Liver (tissue), 9 donors: ENCODE measurements around the gene PATL1. TPM values are rescaled to one million over a fixed set of nuclear protein-coding genes. Genes with fewer than 3 reads are reported as not detected.

Source experiments
- DNase-seq: peaks from one replicate; pipeline ENCODE4 v3.0.0-alpha.2; 2017; ENCODE audit warnings: low spot score
- H3K27ac ChIP-seq, 2 donors: one replicate each; pipeline ENCODE4 v1.7.0; 2013; ENCODE audit warnings: inconsistent platforms in 2 of 2, low read length in 2 of 2, control low read depth in 1 of 2, low read depth in 1 of 2, mild to moderate bottlenecking in 1 of 2
- H3K27me3 ChIP-seq, 4 donors: one replicate each; pipeline versions ENCODE4 v1.6.1 to v1.7.0; 2013; ENCODE audit warnings: low read length in 3 of 4, inconsistent platforms in 1 of 4, mild to moderate bottlenecking in 1 of 4, moderate library complexity in 1 of 4; ENCODE audit not compliant: control insufficient read depth in 4 of 4, insufficient read depth in 4 of 4
- H3K36me3 ChIP-seq, 4 donors: one replicate each; pipeline versions ENCODE4 v1.6.1 to v1.7.0; 2013; ENCODE audit warnings: low read length in 3 of 4, mild to moderate bottlenecking in 3 of 4, low read depth in 1 of 4, moderate library complexity in 1 of 4; ENCODE audit not compliant: control insufficient read depth in 4 of 4, insufficient read depth in 3 of 4
- H3K4me1 ChIP-seq, 4 donors: one replicate each; pipeline versions ENCODE4 v1.6.1 to v1.7.0; 2013; ENCODE audit warnings: low read length in 3 of 4, mild to moderate bottlenecking in 3 of 4, moderate library complexity in 1 of 4; ENCODE audit not compliant: control insufficient read depth in 4 of 4, insufficient read depth in 4 of 4
- H3K4me3 ChIP-seq, 3 donors: one replicate each; pipeline versions ENCODE4 v1.6.1 to v1.7.0; 2013; ENCODE audit warnings: low read length in 3 of 3, control low read depth in 1 of 3, low read depth in 1 of 3, mild to moderate bottlenecking in 1 of 3
- H3K9ac ChIP-seq, 2 donors: one replicate each; pipeline ENCODE4 v1.7.0; 2013; ENCODE audit warnings: low read length in 2 of 2, mild to moderate bottlenecking in 2 of 2, moderate library complexity in 2 of 2, control low read depth in 1 of 2, low read depth in 1 of 2
- H3K9me3 ChIP-seq, 4 donors: one replicate each; pipeline versions ENCODE4 v1.6.1 to v1.7.0; 2013; ENCODE audit warnings: low read length in 3 of 4; ENCODE audit not compliant: control insufficient read depth in 4 of 4
- ATF3 ChIP-seq: IDR thresholded peaks from 2 replicates; pipeline ENCODE4 v1.6.1; 2016; ENCODE audit warnings: antibody characterized with exemption
- CTCF ChIP-seq: fragments of 150-350 bp; IDR thresholded peaks from 2 replicates; pipeline ENCODE4 v1.5.1; 2017; ENCODE audit warnings: improper control_type of control experiment, low read depth, low read length; ENCODE audit not compliant: missing input control
- EGR1 ChIP-seq, 2 donors: IDR thresholded peaks; 2 replicates each; pipeline ENCODE4 v1.6.1; 2016 to 2018; ENCODE audit warnings: antibody characterized with exemption in 2 of 2, low read depth in 2 of 2
- FOXA1 ChIP-seq: IDR thresholded peaks from 2 replicates; pipeline ENCODE4 v1.6.1; 2016; ENCODE audit warnings: antibody characterized with exemption
- FOXA2 ChIP-seq: IDR thresholded peaks from 2 replicates; pipeline ENCODE4 v1.6.1; 2016; ENCODE audit warnings: antibody characterized with exemption
- GABPA ChIP-seq, 2 donors: IDR thresholded peaks in 1 of 2; conservative IDR thresholded peaks in 1 of 2; 2 replicates each; pipeline ENCODE4 v1.6.1; 2016; ENCODE audit warnings: antibody characterized with exemption in 2 of 2, mild to moderate bottlenecking in 1 of 2, moderate library complexity in 1 of 2
- HNF4A ChIP-seq, 2 donors: conservative IDR thresholded peaks; 2 replicates each; pipeline ENCODE4 v1.6.1; 2016; ENCODE audit warnings: antibody characterized with exemption in 2 of 2, mild to moderate bottlenecking in 2 of 2
- HNF4G ChIP-seq: IDR thresholded peaks from 2 replicates; pipeline ENCODE4 v1.6.1; 2016; ENCODE audit warnings: antibody characterized with exemption
- JUND ChIP-seq, 2 donors: IDR thresholded peaks; 2 replicates each; pipeline ENCODE4 v1.6.1; 2016; ENCODE audit warnings: antibody characterized with exemption in 2 of 2
- MAX ChIP-seq: IDR thresholded peaks from 2 replicates; pipeline ENCODE4 v1.6.1; 2016; ENCODE audit warnings: antibody characterized with exemption
- NR2F2 ChIP-seq: IDR thresholded peaks from 2 replicates; pipeline ENCODE4 v1.6.1; 2016; ENCODE audit warnings: antibody characterized with exemption
- RAD21 ChIP-seq, 2 donors: IDR thresholded peaks; 2 replicates each; pipeline ENCODE4 v1.6.1; 2016; ENCODE audit warnings: antibody characterized with exemption in 2 of 2, mild to moderate bottlenecking in 2 of 2
- RXRA ChIP-seq, 2 donors: IDR thresholded peaks; 2 replicates each; pipeline ENCODE4 v1.6.1; 2017 to 2018; ENCODE audit warnings: antibody characterized with exemption in 2 of 2, mild to moderate bottlenecking in 1 of 2
- SP1 ChIP-seq: IDR thresholded peaks from 2 replicates; pipeline ENCODE4 v1.6.1; 2018; ENCODE audit warnings: antibody characterized with exemption, mild to moderate bottlenecking
- TAF1 ChIP-seq: conservative IDR thresholded peaks from 2 replicates; pipeline ENCODE4 v1.6.1; 2016; ENCODE audit warnings: antibody characterized with exemption, mild to moderate bottlenecking
- YY1 ChIP-seq: IDR thresholded peaks from 2 replicates; pipeline ENCODE4 v1.6.1; 2016; ENCODE audit warnings: antibody characterized with exemption, mild to moderate bottlenecking
- WGBS: extraction: QIAGEN DNeasy Blood & Tissue Kit; methylation state at CpG from one replicate; pipeline ENCODE4 v1.1.7; 2013; 5-methylcytosine and 5-hydroxymethylcytosine counted together
- polyA plus RNA-seq, 2 donors: library from polyadenylated mRNA; stranded (reverse) in 1 of 2; unstranded in 1 of 2; fragments of 200-250 nt in 1 of 2; fragments of >200 nt in 1 of 2; fragmentation: Nextera tagmentation in 1 of 2; extraction: Ambion mirVana in 1 of 2; gene quantifications; one replicate each; pipeline versions ENCODE4 v1.2.1 to v1.2.3, GENCODE V29; 2013 to 2015
- total RNA-seq, 2 donors: library from RNA; depleted of rRNA; stranded (reverse); fragments of >200 nt; gene quantifications; one replicate each; pipeline ENCODE4 v1.2.3, GENCODE V29; 2014
- TF ChIP-seq, protein P1 (sequence below): IDR thresholded peaks from 2 replicates; pipeline ENCODE4 v1.6.1; 2016; ENCODE audit warnings: antibody characterized with exemption, mild to moderate bottlenecking
- TF ChIP-seq, protein P2 (sequence below): IDR thresholded peaks from 2 replicates; pipeline ENCODE4 v1.6.1; 2016; ENCODE audit warnings: antibody characterized with exemption
- donor health status: healthy.
- donor health status: healthy.
- donor health status: healthy.
- donor health status: healthy.
- donor health status: healthy.

PATL1 gene, protein sequence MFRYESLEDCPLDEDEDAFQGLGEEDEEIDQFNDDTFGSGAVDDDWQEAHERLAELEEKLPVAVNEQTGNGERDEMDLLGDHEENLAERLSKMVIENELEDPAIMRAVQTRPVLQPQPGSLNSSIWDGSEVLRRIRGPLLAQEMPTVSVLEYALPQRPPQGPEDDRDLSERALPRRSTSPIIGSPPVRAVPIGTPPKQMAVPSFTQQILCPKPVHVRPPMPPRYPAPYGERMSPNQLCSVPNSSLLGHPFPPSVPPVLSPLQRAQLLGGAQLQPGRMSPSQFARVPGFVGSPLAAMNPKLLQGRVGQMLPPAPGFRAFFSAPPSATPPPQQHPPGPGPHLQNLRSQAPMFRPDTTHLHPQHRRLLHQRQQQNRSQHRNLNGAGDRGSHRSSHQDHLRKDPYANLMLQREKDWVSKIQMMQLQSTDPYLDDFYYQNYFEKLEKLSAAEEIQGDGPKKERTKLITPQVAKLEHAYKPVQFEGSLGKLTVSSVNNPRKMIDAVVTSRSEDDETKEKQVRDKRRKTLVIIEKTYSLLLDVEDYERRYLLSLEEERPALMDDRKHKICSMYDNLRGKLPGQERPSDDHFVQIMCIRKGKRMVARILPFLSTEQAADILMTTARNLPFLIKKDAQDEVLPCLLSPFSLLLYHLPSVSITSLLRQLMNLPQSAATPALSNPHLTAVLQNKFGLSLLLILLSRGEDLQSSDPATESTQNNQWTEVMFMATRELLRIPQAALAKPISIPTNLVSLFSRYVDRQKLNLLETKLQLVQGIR
- total RNA-seq = 10 to 100 TPM in 1 of 2 donors, 1 to 10 TPM in 1; 4.9 to 14.4 TPM
- 10 to 100 TPM; 10.4 to 14.7 TPM for polyA plus RNA-seq

- Histone ChIP-seq H3K9ac (peak within 1 kb of the TSS; percentile 98 to 99), H3K27ac (peak within 1 kb of the TSS; percentile 100), H3K4me3 (peak within 1 kb of the TSS; percentile 77 to 93 (median 82)), H3K9me3 (no peaks in the 10 kb centered on the region), H3K4me1 (peaks cover 0 to 40% (median 24%) of the 10 kb centered on the region in 4 donors), H3K36me3 (peaks cover 7 to 21% (median 21%) of the 10 kb centered on the region in 4 donors), H3K27me3 (no peaks in the 10 kb centered on the region)
- under 1% methylated on average over 68 of the region's 68 CpGs for whole genome bisulfite sequencing
- no peak for TF ChIP-seq FOXA2
- TF ChIP-seq RAD21 (IDR thresholded peaks at IDR 0.05) = peak in 1 of 2 donors; percentile 4
- TF ChIP-seq NR2F2 = peak; percentile 17
- TF ChIP-seq HNF4G = no peak
- TF ChIP-seq YY1 = peak; percentile 76
- TF ChIP-seq, protein P1, sequence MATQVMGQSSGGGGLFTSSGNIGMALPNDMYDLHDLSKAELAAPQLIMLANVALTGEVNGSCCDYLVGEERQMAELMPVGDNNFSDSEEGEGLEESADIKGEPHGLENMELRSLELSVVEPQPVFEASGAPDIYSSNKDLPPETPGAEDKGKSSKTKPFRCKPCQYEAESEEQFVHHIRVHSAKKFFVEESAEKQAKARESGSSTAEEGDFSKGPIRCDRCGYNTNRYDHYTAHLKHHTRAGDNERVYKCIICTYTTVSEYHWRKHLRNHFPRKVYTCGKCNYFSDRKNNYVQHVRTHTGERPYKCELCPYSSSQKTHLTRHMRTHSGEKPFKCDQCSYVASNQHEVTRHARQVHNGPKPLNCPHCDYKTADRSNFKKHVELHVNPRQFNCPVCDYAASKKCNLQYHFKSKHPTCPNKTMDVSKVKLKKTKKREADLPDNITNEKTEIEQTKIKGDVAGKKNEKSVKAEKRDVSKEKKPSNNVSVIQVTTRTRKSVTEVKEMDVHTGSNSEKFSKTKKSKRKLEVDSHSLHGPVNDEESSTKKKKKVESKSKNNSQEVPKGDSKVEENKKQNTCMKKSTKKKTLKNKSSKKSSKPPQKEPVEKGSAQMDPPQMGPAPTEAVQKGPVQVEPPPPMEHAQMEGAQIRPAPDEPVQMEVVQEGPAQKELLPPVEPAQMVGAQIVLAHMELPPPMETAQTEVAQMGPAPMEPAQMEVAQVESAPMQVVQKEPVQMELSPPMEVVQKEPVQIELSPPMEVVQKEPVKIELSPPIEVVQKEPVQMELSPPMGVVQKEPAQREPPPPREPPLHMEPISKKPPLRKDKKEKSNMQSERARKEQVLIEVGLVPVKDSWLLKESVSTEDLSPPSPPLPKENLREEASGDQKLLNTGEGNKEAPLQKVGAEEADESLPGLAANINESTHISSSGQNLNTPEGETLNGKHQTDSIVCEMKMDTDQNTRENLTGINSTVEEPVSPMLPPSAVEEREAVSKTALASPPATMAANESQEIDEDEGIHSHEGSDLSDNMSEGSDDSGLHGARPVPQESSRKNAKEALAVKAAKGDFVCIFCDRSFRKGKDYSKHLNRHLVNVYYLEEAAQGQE = peak; percentile 92
- no peak for TF ChIP-seq ATF3
- TF ChIP-seq FOXA1 = no peak
- peak; percentile 69 for TF ChIP-seq SP1
- TF ChIP-seq HNF4A (conservative IDR thresholded peaks at IDR 0.05) = peak; percentile 17 to 32
- TF ChIP-seq MAX = peak; percentile 46
- TF ChIP-seq JUND (IDR thresholded peaks at IDR 0.05) = peak in 1 of 2 donors; percentile 32
- TF ChIP-seq EGR1 (IDR thresholded peaks at IDR 0.05; ENCODE audit: low read depth in 2 of 2) = peak in 1 of 2 donors; percentile 36
- TF ChIP-seq CTCF = no peak
- peak; percentile 54 to 59 for TF ChIP-seq RXRA (IDR thresholded peaks at IDR 0.05)
- TF ChIP-seq GABPA (IDR thresholded peaks at IDR 0.05 in 1 of 2, conservative IDR thresholded peaks at IDR 0.05 in 1 of 2) = peak in 1 of 2 donors; percentile 45
- TF ChIP-seq TAF1 = peak; percentile 91
- TF ChIP-seq, protein P2, sequence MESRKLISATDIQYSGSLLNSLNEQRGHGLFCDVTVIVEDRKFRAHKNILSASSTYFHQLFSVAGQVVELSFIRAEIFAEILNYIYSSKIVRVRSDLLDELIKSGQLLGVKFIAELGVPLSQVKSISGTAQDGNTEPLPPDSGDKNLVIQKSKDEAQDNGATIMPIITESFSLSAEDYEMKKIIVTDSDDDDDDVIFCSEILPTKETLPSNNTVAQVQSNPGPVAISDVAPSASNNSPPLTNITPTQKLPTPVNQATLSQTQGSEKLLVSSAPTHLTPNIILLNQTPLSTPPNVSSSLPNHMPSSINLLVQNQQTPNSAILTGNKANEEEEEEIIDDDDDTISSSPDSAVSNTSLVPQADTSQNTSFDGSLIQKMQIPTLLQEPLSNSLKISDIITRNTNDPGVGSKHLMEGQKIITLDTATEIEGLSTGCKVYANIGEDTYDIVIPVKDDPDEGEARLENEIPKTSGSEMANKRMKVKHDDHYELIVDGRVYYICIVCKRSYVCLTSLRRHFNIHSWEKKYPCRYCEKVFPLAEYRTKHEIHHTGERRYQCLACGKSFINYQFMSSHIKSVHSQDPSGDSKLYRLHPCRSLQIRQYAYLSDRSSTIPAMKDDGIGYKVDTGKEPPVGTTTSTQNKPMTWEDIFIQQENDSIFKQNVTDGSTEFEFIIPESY = no peak
- DNase-seq = peak; percentile 97
Observed at GRCh38 chr11:59668950-59669610, at the start of gene PATL1. TSS of gene PATL1 (minus strand) at chr11:59669037. CDS start at chr11:59668895, 142 bp downstream.
